HCT116 (cell line): Measurements from ENCODE around the gene ABHD14A. TPM values are rescaled to one million over a fixed set of nuclear protein-coding genes. Genes with fewer than 3 reads are reported as not detected.

Source experiments
- ATAC-seq: fragments of 200-7000 bp; cut with Tn5 transposase; 2 replicates; pipeline ENCODE4 v1.9.1; 2020; ENCODE audit warnings: mild to moderate bottlenecking, moderate library complexity
- BruUV-seq: library from RNA; stranded (reverse); fragments of 400-500 nt; replicated peaks from 2 replicates; lab custom pipeline; 2021; lab: Mats Ljungman, UMichigan
- CTCF ChIA-PET: fragments of 300-600 bp; sonication (Branson Sonifier 250); formaldehyde crosslinking; loops from one replicate; lab custom pipeline; 2021; ENCODE audit warnings: antibody characterized with exemption; lab: Charles Lee
- POLR2A ChIA-PET: fragments of 300-600, 350-600 bp; sonication (Branson Sonifier 250); formaldehyde crosslinking; loops from one replicate; lab custom pipeline; 2021; ENCODE audit warnings: antibody characterized with exemption; lab: Charles Lee
- RAD21 ChIA-PET, 2 experiments: fragments of 300-600 bp; sonication (Branson Sonifier 250); formaldehyde crosslinking; loops; one replicate each; lab custom pipeline; 2023; ENCODE audit warnings: low total read pairs in 2 of 2; ENCODE audit not compliant: uncharacterized antibody in 2 of 2, unreplicated experiment in 2 of 2, low non-redundant PET in 1 of 2; lab: Charles Lee
- DNase-seq: peaks from one replicate; pipeline ENCODE4 v3.0.0-alpha.2; 2010; ENCODE audit warnings: low read depth, low spot score
- H2AFZ ChIP-seq: fragments of 200-600 bp; shearing (Covaris generic), sonication (generic); 2 replicates; pipeline ENCODE4 v1.6.1; 2017; ENCODE audit warnings: low read depth, mixed run types, mixed read lengths, antibody characterized with exemption, low read length; ENCODE audit not compliant: poor library complexity, severe bottlenecking
- H3K27ac ChIP-seq: 2 replicates; pipeline ENCODE4 v1.5.1; 2012; ENCODE audit warnings: low read depth, low read length
- H3K27me3 ChIP-seq: fragments of 200-600 bp; sonication (generic); 2 replicates; pipeline ENCODE4 v1.6.1; 2016; ENCODE audit warnings: mixed run types, low read length, mixed read lengths; ENCODE audit not compliant: insufficient read depth
- H3K36me3 ChIP-seq, 2 experiments: fragments of 200-500 bp in 1 of 2; fragments of 200-600 bp in 1 of 2; sonication (Bioruptor generic) in 1 of 2; sonication (generic) in 1 of 2; 2 replicates each; pipeline versions ENCODE4 v1.5.1 to v1.6.1; 2014 to 2016; ENCODE audit warnings: low read length in 2 of 2, inconsistent platforms in 1 of 2, mixed read lengths in 1 of 2, mixed run types in 1 of 2; ENCODE audit not compliant: insufficient read depth in 2 of 2, control insufficient read depth in 1 of 2
- H3K4me1 ChIP-seq, 2 experiments: fragments of 200-600 bp in 1 of 2; sonication (generic) in 1 of 2; 2 replicates each; pipeline versions ENCODE4 v1.5.1 to v1.6.1; 2012 to 2017; ENCODE audit warnings: low read length in 2 of 2, inconsistent platforms in 1 of 2, mild to moderate bottlenecking in 1 of 2, mixed read lengths in 1 of 2, mixed run types in 1 of 2, moderate library complexity in 1 of 2; ENCODE audit not compliant: insufficient read depth in 2 of 2, control insufficient read depth in 1 of 2
- H3K4me2 ChIP-seq: fragments of 200-600 bp; sonication (generic); 2 replicates; pipeline ENCODE4 v1.6.1; 2017; ENCODE audit warnings: mixed run types, low read length, mixed read lengths
- H3K4me3 ChIP-seq, 2 experiments: fragments of 200-600 bp in 1 of 2; sonication (generic) in 1 of 2; replicated peaks in 1 of 2; 2 replicates each; pipeline ENCODE4 v1.5.1; 2011 to 2016; ENCODE audit warnings: low read length in 2 of 2, control low read depth in 1 of 2, low read depth in 1 of 2, mild to moderate bottlenecking in 1 of 2, mixed read lengths in 1 of 2, mixed run types in 1 of 2
- H3K79me2 ChIP-seq: fragments of 200-600 bp; sonication (generic); 2 replicates; pipeline ENCODE4 v1.6.1; 2017; ENCODE audit warnings: mild to moderate bottlenecking, mixed run types, low read length, moderate library complexity, mixed read lengths; ENCODE audit not compliant: insufficient read depth
- H3K9ac ChIP-seq: fragments of 200-600 bp; sonication (generic); 2 replicates; pipeline ENCODE4 v1.6.1; 2016; ENCODE audit warnings: low read length, mixed read lengths
- H3K9me2 ChIP-seq: fragments of 200-600 bp; sonication (generic), shearing (Covaris generic); 2 replicates; pipeline ENCODE4 v1.6.1; 2017; ENCODE audit warnings: mixed run types, mild to moderate bottlenecking, moderate library complexity; ENCODE audit not compliant: insufficient read depth
- H3K9me3 ChIP-seq, 2 experiments: fragments of 200-500 bp in 1 of 2; fragments of 200-600 bp in 1 of 2; sonication (Bioruptor generic) in 1 of 2; sonication (generic) in 1 of 2; 2 replicates each; pipeline ENCODE4 v1.6.1; 2014 to 2017; ENCODE audit warnings: low read length in 2 of 2, mixed read lengths in 2 of 2, inconsistent platforms in 1 of 2, low read depth in 1 of 2, mild to moderate bottlenecking in 1 of 2, mixed run types in 1 of 2, moderate library complexity in 1 of 2; ENCODE audit not compliant: control insufficient read depth in 1 of 2, insufficient read depth in 1 of 2
- H4K20me1 ChIP-seq: fragments of 200-600 bp; sonication (generic), shearing (Covaris generic); 2 replicates; pipeline ENCODE4 v1.6.1; 2017; ENCODE audit warnings: mixed run types, mild to moderate bottlenecking, moderate library complexity; ENCODE audit not compliant: insufficient read depth
- ELF1 ChIP-seq: IDR thresholded peaks from 2 replicates; pipeline ENCODE4 v1.6.1; 2012; ENCODE audit warnings: low read depth, borderline replicate concordance
- EZH2 ChIP-seq: fragments of 200-600 bp; sonication (generic); IDR thresholded peaks from 2 replicates; pipeline ENCODE4 v1.6.1; 2017; ENCODE audit warnings: antibody characterized with exemption, mixed run types
- EZH2phosphoT487 ChIP-seq: fragments of 200-600 bp; IDR thresholded peaks from 2 replicates; pipeline ENCODE4 v1.6.1; 2018; ENCODE audit warnings: antibody characterized with exemption, borderline replicate concordance
- FOSL1 ChIP-seq: IDR thresholded peaks from 2 replicates; pipeline ENCODE4 v1.6.1; 2012; ENCODE audit warnings: low read depth
- POLR2A ChIP-seq: IDR thresholded peaks from 2 replicates; pipeline ENCODE4 v1.7.0; 2011; ENCODE audit warnings: borderline replicate concordance; ENCODE audit not compliant: insufficient read depth, insufficient read length; ENCODE audit errors: extremely low read depth
- RAD21 ChIP-seq: IDR thresholded peaks from 2 replicates; pipeline ENCODE4 v1.6.1; 2012; ENCODE audit warnings: low read depth, mild to moderate bottlenecking
- SIN3A ChIP-seq: IDR thresholded peaks from 2 replicates; pipeline ENCODE4 v1.6.1; 2012; ENCODE audit warnings: low read depth
- SP1 ChIP-seq: IDR thresholded peaks from 2 replicates; pipeline ENCODE4 v1.6.1; 2012; ENCODE audit warnings: low read depth
- SRF ChIP-seq: IDR thresholded peaks from 2 replicates; pipeline ENCODE4 v1.6.1; 2012; ENCODE audit warnings: low read depth
- TCF7L2 ChIP-seq: IDR thresholded peaks from 2 replicates; pipeline ENCODE4 v1.7.0; 2011; ENCODE audit warnings: borderline replicate concordance, inconsistent platforms; ENCODE audit not compliant: insufficient read depth, insufficient read length; ENCODE audit errors: extremely low read depth
- YY1 ChIP-seq: IDR thresholded peaks from 2 replicates; pipeline ENCODE4 v1.6.1; 2011; ENCODE audit warnings: low read length, low read depth, moderate library complexity, mild to moderate bottlenecking; ENCODE audit not compliant: insufficient replicate concordance; ENCODE audit errors: extremely low read depth
- ZFX ChIP-seq: fragments of 450-650 bp; IDR thresholded peaks from 2 replicates; pipeline ENCODE4 v1.6.1; 2017
- intact Hi-C: fragments of 100-400 bp; cut with micrococcal nuclease; formaldehyde crosslinking; loops from 2 replicates; pipeline ENCODE4 v1.10.0; 2022
- total RNA-seq: library from RNA; stranded (reverse); gene quantifications from one replicate; pipeline ENCODE4 v1.2.1, GENCODE V29; 2021; ENCODE audit not compliant: unreplicated experiment
- TF ChIP-seq, protein P1 (sequence below), 3 experiments: fragments of 200-600 bp in 1 of 3; sonication (generic) in 1 of 3; IDR thresholded peaks in 2 of 3; conservative IDR thresholded peaks in 1 of 3; 2 replicates each; pipeline ENCODE4 v1.5.1; 2012 to 2017; ENCODE audit warnings: low read depth in 2 of 3, low read length in 2 of 3, antibody characterized with exemption in 1 of 3, borderline replicate concordance in 1 of 3, control low read depth in 1 of 3, mild to moderate bottlenecking in 1 of 3, mixed read lengths in 1 of 3, mixed run types in 1 of 3, moderate library complexity in 1 of 3; ENCODE audit not compliant: insufficient read depth in 1 of 3
- TF ChIP-seq, protein P2 (sequence below): IDR thresholded peaks from 2 replicates; pipeline ENCODE4 v1.6.1; 2011; ENCODE audit warnings: mild to moderate bottlenecking, low read length, moderate library complexity; ENCODE audit not compliant: insufficient replicate concordance; ENCODE audit errors: extremely low read depth

ABHD14A gene
- total RNA-seq, 1 experiment from 2014 or later = 11.6 TPM

DNA sequence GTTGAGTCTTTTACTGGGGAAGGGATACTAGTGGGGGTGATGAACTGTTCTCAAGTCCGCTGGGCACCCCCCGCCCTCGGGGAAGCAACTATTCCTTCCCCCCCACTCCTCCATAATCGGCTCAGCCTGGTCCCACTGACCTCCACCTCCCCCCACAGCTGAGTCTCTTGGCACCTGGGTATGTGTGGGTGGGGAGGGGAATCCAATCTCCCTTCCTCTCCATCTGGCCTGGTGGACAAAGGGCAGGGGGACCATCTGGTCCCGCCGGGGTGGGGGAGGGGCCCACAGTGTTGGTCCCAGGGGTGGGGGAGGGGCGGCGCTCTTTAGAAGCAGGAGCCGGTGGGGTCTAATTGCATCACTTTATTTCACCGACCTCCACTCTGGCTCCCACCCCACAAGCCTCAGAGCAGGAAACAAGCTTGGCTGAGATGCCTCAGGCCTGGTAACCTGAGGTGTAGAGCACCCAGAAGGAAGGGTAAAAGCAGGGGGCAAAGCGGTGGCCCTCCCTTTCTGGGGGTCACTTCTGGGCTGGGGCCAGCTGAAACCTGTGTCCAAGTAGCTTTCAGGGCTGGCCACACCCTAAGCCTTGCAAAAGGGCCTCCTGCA, 6.6 kb upstream of the ABHD14A start (continued):
- TF ChIP-seq, protein P1, sequence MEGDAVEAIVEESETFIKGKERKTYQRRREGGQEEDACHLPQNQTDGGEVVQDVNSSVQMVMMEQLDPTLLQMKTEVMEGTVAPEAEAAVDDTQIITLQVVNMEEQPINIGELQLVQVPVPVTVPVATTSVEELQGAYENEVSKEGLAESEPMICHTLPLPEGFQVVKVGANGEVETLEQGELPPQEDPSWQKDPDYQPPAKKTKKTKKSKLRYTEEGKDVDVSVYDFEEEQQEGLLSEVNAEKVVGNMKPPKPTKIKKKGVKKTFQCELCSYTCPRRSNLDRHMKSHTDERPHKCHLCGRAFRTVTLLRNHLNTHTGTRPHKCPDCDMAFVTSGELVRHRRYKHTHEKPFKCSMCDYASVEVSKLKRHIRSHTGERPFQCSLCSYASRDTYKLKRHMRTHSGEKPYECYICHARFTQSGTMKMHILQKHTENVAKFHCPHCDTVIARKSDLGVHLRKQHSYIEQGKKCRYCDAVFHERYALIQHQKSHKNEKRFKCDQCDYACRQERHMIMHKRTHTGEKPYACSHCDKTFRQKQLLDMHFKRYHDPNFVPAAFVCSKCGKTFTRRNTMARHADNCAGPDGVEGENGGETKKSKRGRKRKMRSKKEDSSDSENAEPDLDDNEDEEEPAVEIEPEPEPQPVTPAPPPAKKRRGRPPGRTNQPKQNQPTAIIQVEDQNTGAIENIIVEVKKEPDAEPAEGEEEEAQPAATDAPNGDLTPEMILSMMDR (IDR thresholded peaks at IDR 0.05 in 2 of 3, conservative IDR thresholded peaks at IDR 0.05 in 1 of 3; ENCODE audit: borderline replicate concordance in 1 of 3, insufficient read depth in 1 of 3, low read depth in 2 of 3, low read length in 2 of 3) = no peak

DNA sequence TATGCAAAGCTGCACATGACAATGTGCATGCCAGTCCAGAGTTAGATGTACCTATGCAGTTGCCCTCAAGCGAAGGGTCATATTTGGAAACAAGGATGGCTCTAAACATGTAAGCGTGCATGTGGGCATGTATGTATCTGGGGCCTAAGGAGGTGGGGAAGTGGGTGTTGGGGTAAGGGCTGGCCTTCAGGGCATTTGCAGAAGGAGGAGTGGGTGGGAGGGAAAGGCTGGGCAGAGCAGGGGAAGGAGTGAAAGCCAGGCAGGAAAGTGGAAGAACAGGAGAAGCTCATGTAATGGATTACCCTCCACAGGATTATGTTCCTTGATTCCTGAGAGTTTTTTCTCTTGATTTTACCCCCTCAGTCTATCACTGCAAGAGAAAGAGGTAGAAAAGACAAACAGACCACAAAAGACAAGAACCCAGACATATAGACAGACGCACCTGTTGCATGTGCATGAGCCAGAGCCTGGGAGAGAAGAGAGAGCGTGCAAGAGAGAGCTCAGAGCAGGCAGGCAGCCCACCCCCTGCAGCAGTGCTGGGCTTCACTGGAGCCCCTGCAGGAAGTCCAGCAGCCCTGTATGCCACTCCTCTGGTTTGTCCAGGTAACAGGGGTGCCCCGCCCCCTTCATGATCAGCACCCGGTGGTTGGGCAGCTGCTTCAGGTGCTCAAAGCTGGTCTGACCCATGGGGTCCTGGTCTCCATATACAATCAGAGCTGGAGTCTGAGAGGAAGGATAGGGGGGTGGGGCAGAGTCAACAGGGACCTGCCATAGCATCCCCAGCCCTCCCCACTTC, 5.8 kb upstream of the ABHD14A start:
- peaks cover 43% of the 10 kb centered on the region for H3K79me2 ChIP-seq
- H4K20me1 ChIP-seq = 0 out of 2 replicates have a peak, but pooled peaks cover 4% of the 10 kb centered on the region
- intact Hi-C loops = no loop called here
- H3K9me2 ChIP-seq = no peaks in the 10 kb centered on the region
- H2AFZ ChIP-seq = no peak overlapping the region
- H3K27me3 ChIP-seq = no peaks in the 10 kb centered on the region
- H3K36me3 ChIP-seq = peaks cover 5 to 18% of the 10 kb centered on the region in 2 experiments; a peak in 2 of 4 replicates
- DNase-seq (no peak), ATAC-seq (no peak)
- no peak overlapping the region for H3K4me3 ChIP-seq
- H3K4me1 ChIP-seq = peaks cover 26 to 62% of the 10 kb centered on the region in 2 experiments
- RAD21 ChIA-PET = no interaction called here
- POLR2A ChIA-PET = interaction anchor here (1.0 to 1.6 kb wide), 3 partner anchors 14 to 27 kb away, joined by 3 to 5 read pairs (median 3); partner anchors contain the start of genes RPL29 and RRP9
- H3K9ac ChIP-seq = no peak overlapping the region
- CTCF ChIA-PET = interaction anchor here (1.1 to 1.4 kb wide), 2 partner anchors 13 to 26 kb away, joined by 5 to 6 read pairs; partner anchors contain the start of gene ACY1
- peak overlapping the region; percentile 82 for H3K27ac ChIP-seq
- TF ChIP-seq SRF = no peak
- no peak for TF ChIP-seq RAD21
- TF ChIP-seq SIN3A = no peak
- TF ChIP-seq, protein P2, sequence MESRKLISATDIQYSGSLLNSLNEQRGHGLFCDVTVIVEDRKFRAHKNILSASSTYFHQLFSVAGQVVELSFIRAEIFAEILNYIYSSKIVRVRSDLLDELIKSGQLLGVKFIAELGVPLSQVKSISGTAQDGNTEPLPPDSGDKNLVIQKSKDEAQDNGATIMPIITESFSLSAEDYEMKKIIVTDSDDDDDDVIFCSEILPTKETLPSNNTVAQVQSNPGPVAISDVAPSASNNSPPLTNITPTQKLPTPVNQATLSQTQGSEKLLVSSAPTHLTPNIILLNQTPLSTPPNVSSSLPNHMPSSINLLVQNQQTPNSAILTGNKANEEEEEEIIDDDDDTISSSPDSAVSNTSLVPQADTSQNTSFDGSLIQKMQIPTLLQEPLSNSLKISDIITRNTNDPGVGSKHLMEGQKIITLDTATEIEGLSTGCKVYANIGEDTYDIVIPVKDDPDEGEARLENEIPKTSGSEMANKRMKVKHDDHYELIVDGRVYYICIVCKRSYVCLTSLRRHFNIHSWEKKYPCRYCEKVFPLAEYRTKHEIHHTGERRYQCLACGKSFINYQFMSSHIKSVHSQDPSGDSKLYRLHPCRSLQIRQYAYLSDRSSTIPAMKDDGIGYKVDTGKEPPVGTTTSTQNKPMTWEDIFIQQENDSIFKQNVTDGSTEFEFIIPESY = no peak
- no peak for TF ChIP-seq SP1
- TF ChIP-seq EZH2phosphoT487 = no peak
- no peak for TF ChIP-seq EZH2
- no peak for TF ChIP-seq FOSL1
- TF ChIP-seq YY1 = no peak
- no peak for TF ChIP-seq ELF1
- TF ChIP-seq ZFX = no peak
- TF ChIP-seq POLR2A = no peak
- TF ChIP-seq TCF7L2 = no peak
- peak overlapping the region; percentile 99 for H3K4me2 ChIP-seq
- TSS peak; percentile 14 for BruUV-seq
- no peaks in the 10 kb centered on the region for H3K9me3 ChIP-seq
